IPS-NIHi7 (cell line): ENCODE measurements around the gene LRP4.

ENCODE experiments used
- DNase-seq: peaks from one replicate; pipeline ENCODE4 v3.0.0; 2012; ENCODE audit warnings: mixed read lengths; ENCODE audit errors: extremely low spot score

LRP4 gene

DNA sequence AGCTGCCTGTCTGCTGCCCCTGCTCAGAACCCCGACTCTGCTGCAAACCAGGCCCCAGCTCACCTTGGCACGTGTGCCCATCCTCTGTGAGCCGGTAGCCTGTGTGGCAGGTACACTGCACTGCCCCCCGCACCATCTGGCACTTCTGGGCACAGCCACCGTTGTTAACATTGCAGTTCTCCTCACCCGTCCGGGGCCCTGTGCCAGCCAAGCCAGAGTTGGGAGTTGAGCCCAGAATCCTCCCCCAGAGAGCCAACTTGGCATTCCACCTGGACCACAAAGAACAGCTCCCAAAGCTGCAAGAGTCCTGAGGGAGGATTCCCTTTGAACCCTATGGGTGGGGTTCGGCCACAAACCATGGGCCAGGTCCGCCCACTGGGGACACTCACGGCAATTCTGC lies 22.5 kb downstream of the LRP4 start:
- DNase-seq: no peak

GRCh38 chr11:46894961-46895360 lies 23.4 kb downstream of the LRP4 start:
- DNase-seq: no peak

GRCh38 chr11:46894506-46894905 lies 23.8 kb downstream of the LRP4 start:
- no peak for DNase-seq

DNA sequence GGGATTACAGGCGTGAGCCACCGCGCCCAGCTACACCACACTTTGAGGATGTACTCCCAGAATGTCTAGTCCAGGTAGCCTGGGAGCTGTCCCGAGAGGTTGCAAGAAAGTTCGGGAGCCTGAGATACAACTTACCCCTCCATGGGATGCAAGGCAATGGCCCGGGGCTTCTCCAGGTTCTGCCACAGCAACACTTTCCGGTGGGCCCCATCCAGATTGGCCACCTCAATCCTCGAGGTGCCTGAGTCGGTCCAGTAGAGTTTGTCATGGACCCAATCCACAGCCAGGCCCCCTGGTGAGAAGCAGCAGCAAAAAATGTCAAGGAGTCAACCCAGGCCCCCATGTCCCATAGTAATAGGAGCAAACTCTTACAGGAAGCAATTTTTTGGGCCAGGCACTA lies 25.5 kb downstream of the LRP4 start:
- DNase-seq: no peak

DNA sequence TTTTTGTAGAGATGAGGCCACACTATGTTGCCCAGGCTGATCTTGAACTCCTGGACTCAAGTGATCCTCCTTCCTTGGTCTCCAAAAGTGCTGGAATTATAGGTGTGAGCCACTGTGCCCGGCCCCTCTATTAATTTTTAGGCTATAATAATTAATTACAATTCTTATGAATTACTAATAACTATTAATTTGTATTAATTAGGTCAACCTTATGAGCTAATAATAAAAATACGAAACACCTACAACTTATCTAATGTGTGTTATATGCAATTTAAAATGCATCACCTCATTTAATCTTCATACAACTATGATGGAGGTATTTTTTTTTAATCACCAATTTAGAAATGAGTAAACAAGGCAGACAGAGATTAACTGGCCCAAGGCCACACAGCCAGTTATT lies 26.2 kb downstream of the LRP4 start:
- no peak for DNase-seq

DNA sequence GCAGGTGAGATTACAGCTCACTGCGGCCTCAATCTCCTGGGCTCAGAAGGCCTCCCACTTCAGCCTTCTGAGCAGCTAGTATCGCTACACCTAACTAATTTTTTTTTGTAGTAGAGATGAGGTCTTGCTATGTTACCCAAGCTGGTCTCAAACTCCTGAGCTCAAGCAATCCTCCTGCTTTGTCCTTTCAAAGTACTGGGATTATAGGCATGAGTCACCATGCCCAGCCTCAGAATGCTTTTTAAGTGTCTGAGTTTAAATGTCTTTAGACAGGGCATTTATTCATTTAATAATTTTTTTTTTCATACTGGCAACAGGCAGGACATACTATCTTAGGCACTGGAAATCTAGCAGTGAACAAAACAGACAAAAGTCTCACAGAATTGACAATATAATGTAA lies 27.7 kb downstream of the LRP4 start:
- no peak for DNase-seq

- DNase-seq: peak; percentile 84
These were observed 28.5 kb downstream of the LRP4 start for GRCh38 chr11:46889689-46890475.

GRCh38 chr11:46889251-46889650 lies 29.1 kb downstream of the LRP4 start:
- no peak for DNase-seq

- DNase-seq: no peak
These were observed 29.7 kb downstream of the LRP4 start for GRCh38 chr11:46888636-46889035.

DNA sequence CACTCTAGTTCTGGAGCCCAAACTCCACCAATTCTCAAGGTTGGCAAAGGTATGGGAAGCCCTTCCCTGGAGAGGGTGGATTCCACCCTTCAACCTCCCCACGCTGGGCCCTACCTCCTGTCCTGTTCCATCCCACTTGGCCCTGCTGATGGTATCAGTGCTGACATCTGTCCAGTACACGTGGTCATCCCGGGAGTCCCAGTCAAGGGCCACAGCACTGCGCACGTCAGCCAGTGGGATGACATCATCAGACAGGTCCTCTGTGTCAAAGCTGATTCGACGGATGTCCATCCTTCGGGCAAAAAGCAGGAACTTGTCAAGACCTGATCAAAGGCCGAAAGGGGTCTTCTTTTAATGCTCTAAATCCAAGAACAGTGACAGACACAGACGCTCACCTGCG lies 32.1 kb downstream of the LRP4 start:
- no peak for DNase-seq

- DNase-seq: no peak
These were observed 39.2 kb downstream of the LRP4 start for GRCh38 chr11:46879056-46879585.

GRCh38 chr11:46877580-46877979 lies 40.8 kb downstream of the LRP4 start:
- no peak for DNase-seq

GRCh38 chr11:46876471-46876870 lies 41.9 kb downstream of the LRP4 start:
- DNase-seq: no peak

- DNase-seq: no peak
These were observed 43.8 kb downstream of the LRP4 start for GRCh38 chr11:46874586-46874985.

DNA sequence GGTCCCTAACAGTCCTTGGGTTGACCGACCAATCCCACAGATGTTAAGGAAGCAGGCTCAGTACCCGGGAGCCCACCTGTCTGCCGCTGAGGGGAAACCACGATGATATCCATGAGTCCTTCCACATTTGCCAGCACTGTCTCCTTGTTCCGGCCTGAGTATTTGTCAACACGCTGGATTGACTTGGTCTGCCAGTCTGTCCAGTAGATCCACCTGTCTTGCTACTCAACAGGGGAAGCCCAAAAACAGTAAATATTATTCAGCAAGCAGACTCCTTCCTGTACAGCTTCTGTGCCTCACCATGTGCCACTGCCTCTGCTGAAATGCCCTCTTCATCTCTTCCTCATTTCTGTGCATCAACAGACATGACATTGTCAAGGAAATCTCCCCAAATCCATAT lies 49.4 kb downstream of the LRP4 start:
- DNase-seq: no peak

DNA sequence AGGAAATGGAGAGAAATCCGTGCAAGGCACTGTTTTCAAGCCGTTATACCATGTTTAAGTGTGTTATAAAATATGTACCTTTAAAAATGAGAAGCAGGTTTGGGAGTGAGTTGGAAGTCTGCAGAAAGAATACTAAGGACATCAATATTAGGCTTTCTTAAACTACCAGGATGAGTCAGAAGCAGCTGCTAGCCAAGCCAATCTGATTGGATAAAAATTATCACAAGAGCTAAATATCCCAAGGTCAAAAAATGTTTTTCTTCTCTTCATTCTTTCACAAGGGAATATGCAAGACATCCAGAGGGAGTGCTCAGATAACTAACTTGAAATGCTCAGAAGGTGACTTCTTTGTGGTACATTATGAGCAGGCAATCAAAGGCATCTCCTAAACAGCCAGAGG lies 53.0 kb downstream of the LRP4 start:
- no peak for DNase-seq

GRCh38 chr11:46860218-46860617 lies 58.1 kb downstream of the LRP4 start:
- no peak for DNase-seq

GRCh38 chr11:46858920-46859546 lies 59.3 kb downstream of the LRP4 start:
- DNase-seq: no peak

DNA sequence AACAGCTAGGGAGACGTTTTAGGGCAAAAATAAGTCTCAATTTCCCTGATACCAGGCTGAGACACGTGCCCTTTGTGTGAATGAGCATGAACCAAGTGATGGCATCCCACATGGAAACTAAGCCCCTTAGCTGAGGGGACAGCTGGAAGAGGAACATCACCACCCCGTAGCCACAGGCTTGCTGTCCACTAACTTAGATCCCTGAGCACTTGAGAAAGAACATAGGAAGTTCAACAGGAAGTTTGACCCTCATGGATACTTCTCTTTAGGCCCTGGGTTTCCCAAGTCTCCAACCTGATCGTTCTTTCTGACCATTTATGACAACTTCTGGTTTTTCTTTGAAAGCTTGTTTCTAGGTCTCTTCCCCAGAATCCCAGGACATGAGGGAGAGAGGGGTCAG lies 60.7 kb downstream of the LRP4 start:
- no peak for DNase-seq

GRCh38 chr11:46856605-46857343 lies 61.6 kb downstream of the LRP4 start:
- no peak for DNase-seq

DNA sequence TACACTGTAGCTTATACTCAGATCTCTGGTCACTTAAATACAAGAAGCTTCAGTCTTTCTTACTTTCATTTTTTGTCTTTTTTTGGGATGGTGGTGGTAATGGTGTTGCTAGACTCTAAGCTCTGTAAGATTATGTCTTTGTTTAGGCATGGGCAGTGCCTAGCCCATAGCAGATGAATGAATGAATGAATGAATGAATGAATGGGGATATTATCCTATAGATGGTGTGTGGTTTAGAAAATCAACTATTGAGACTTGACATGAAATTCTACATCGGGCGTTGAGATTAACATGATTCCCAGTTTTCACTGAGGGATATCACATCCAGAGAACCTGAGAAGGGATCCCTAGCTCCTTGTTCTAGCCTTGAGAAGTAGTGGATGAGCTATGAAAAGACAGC lies 62.5 kb downstream of the LRP4 start:
- DNase-seq: no peak

DNA sequence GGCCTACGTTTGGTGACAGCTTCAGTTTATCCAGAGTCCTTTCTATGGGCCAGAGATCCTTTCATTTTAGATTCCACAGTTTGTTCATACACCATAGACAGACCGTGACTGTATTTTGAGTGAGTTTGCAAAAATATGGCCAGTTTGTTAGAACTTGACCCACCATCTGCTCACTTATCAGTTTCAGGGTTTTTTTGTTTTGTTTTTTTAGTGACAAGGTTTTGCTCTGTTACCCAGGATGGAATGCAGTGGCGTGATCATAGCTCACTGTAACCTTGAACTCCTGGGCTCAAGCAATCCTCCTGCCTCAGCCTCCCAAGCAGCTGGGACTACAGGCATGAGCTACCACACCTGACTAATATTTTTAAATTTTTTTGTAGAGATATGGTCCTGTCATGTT lies 63.2 kb downstream of the LRP4 start:
- DNase-seq: no peak
